ENCODE measurements around the gene FBL. TPM values are rescaled to one million over a fixed set of nuclear protein-coding genes. Genes with fewer than 3 reads are reported as not detected.
"Not testable (repeated sequence)": the region's sequence is repeated elsewhere in the genome, so short reads cannot be mapped to it uniquely, and the experiment has no call there.

The FBL gene
- total and polyA plus RNA-seq, 2 of the 13 experiments (the other 11 are each of a cell fraction or from before 2014, with no cell fraction given) = 153 to 468 TPM

DNA sequence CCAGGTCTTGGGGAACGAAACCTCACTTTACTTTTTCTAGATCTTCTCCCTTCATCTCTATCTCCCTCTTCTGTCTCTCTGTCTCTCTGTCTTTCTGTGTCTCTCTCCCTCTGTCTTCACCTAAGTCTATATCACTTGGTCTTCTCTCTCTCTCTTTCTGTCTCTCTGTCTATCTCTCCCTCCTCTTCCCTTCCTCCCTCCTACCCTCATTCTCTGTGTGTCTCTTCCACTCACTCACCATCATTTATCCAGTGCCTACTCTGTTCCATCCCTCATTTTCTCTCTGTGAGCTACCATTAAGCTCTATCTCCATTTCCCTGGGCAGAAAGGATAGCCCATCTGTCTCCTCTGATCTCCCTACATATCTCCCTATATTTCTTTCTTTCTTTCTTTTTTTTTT is 32.2 kb upstream of the FBL start (continued):
- no peak for TF ChIP-seq NAIF1 (CRISPR knock-in tag; IDR thresholded peaks at IDR 0.05; ENCODE audit: borderline replicate concordance)
- TF ChIP-seq SAP130 (CRISPR knock-in tag; IDR thresholded peaks at IDR 0.05; ENCODE audit: low read depth) = no peak
- TF ChIP-seq IKZF1 (IDR thresholded peaks at IDR 0.05) = 0 out of 2 replicates have a peak, but pooled peaks have one; percentile 63
- TF ChIP-seq ZNF557 (CRISPR knock-in tag; IDR thresholded peaks at IDR 0.05) = no peak
- TF ChIP-seq NCOR1 (IDR thresholded peaks at IDR 0.05; ENCODE audit: borderline replicate concordance, low read length) = no peak
- peak; percentile 81; the same call in 1 of the 2 replicates for TF ChIP-seq ATM (IDR thresholded peaks at IDR 0.05; ENCODE audit: borderline replicate concordance)
- no peak for TF ChIP-seq ONECUT2 (CRISPR knock-in tag; IDR thresholded peaks at IDR 0.05)
- TF ChIP-seq E2F2 (CRISPR knock-in tag; IDR thresholded peaks at IDR 0.05; ENCODE audit: borderline replicate concordance) = no peak
- TF ChIP-seq, protein P1, sequence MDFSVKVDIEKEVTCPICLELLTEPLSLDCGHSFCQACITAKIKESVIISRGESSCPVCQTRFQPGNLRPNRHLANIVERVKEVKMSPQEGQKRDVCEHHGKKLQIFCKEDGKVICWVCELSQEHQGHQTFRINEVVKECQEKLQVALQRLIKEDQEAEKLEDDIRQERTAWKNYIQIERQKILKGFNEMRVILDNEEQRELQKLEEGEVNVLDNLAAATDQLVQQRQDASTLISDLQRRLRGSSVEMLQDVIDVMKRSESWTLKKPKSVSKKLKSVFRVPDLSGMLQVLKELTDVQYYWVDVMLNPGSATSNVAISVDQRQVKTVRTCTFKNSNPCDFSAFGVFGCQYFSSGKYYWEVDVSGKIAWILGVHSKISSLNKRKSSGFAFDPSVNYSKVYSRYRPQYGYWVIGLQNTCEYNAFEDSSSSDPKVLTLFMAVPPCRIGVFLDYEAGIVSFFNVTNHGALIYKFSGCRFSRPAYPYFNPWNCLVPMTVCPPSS (IDR thresholded peaks at IDR 0.05) = 0 out of 2 replicates have a peak, but pooled peaks have one; percentile 70
- 0 out of 2 replicates have a peak, but pooled peaks have one; percentile 17 for TF ChIP-seq FOXA1 (IDR thresholded peaks at IDR 0.05)
- no peak for TF ChIP-seq FOXA1 (CRISPR knock-in tag; IDR thresholded peaks at IDR 0.05)
- no peak for TF ChIP-seq NFRKB (IDR thresholded peaks at IDR 0.05)
- TF ChIP-seq KDM4B (CRISPR knock-in tag; IDR thresholded peaks at IDR 0.05) = no peak
- no peak for TF ChIP-seq SMARCE1 (IDR thresholded peaks at IDR 0.05; ENCODE audit: borderline replicate concordance)
- TF ChIP-seq GFI1 (CRISPR knock-in tag; IDR thresholded peaks at IDR 0.05; ENCODE audit: borderline replicate concordance) = no peak

DNA sequence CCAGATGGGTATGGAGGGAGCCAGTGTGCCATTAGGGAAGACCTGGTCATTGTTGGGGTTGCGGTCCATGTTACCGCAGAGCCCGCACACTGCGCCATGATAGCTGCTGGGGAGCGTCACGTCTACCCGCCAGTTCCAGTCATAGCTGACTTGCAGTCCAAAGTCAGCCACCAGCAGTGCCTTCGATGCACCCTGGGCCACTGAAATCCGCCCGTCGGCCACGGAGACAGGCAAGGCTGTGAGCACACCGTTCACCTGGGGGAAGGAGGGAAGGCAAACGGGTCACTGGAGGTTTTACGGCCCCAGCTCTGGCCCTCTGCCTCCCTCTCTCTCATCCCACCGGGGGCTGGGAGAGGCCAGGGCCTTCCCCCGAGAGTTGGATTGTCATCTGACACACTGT is 31.8 kb upstream of the FBL start:
- CTCF ChIA-PET (ENCODE audit: low intra/inter-chr PET ratio, low total read pairs) = not testable (repeated sequence)

DNA sequence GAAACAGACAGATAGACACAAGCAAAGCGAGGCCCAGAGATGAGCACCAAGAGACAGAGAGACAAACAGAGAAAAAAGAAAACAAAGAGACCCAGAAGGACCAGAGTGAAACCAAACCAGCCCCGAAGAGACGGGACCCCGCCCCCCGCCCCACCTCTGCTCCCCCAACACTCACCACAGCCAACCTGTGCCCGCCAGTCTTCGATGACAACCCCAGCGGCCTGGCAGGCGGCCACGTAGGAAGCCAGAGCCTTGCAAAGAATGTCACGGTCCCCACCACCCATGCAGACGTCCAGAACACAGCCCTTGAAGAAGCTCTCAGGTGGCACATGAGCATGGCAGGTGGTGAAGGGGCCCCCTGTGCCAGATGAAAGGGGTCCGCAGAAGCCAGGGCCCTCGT is 31.3 kb upstream of the FBL start:
- H3K79me2 ChIP-seq (ENCODE audit: insufficient read depth, low read length); POLR2A ChIA-PET; H3K4me1 ChIP-seq (ENCODE audit: insufficient read depth, low read length); H3K9ac ChIP-seq (ENCODE audit: insufficient read depth, low read depth, low read length); DNase-seq (ENCODE audit: low spot score); BruUV-seq (replicated peaks); in situ Hi-C loops (cut with HindIII; ENCODE audit: extremely low pct_ligation_motif_present, low pct_unique_long_range_greater_than_20kb); H3K4me3 ChIP-seq (replicated peaks in 1 of 3; ENCODE audit: insufficient read depth in 1 of 3, low read depth in 2 of 3, low read length in 3 of 3); FAIRE-seq; H3K27ac ChIP-seq (ENCODE audit: extremely low read length, insufficient read depth, low read length); CTCF ChIA-PET (ENCODE audit: low intra/inter-chr PET ratio, low total read pairs); ATAC-seq; H3K4me2 ChIP-seq (ENCODE audit: low read depth, low read length); H2AFZ ChIP-seq (ENCODE audit: low read length); H3K27me3 ChIP-seq (ENCODE audit: control insufficient read depth in 1 of 2, insufficient read depth in 2 of 2, low read length in 2 of 2); intact Hi-C loops (cut with micrococcal nuclease; ENCODE audit: unreplicated experiment); H3K36me3 ChIP-seq (replicated peaks in 1 of 2; ENCODE audit: control insufficient read depth in 1 of 2, insufficient read depth in 2 of 2, low read length in 2 of 2); H4K20me1 ChIP-seq (ENCODE audit: insufficient read depth, low read length); H3K9me3 ChIP-seq (ENCODE audit: low read length): not testable (repeated sequence)
- WGBS (ENCODE audit: low lambda C conversion rate) = 86% methylated on average over 5 of the region's 14 CpGs

More for the DNA sequence above, 31.8 kb upstream of the FBL start:
- H3K4me2 ChIP-seq (ENCODE audit: low read depth, low read length); intact Hi-C loops (cut with micrococcal nuclease; ENCODE audit: unreplicated experiment); BruUV-seq (replicated peaks); H2AFZ ChIP-seq (ENCODE audit: low read length); H3K9ac ChIP-seq (ENCODE audit: insufficient read depth, low read depth, low read length); H3K9me3 ChIP-seq (ENCODE audit: low read length); in situ Hi-C loops (cut with HindIII; ENCODE audit: extremely low pct_ligation_motif_present, low pct_unique_long_range_greater_than_20kb); DNase-seq (ENCODE audit: low spot score); H3K27ac ChIP-seq (ENCODE audit: extremely low read length, insufficient read depth, low read length); H3K4me3 ChIP-seq (replicated peaks in 1 of 3; ENCODE audit: insufficient read depth in 1 of 3, low read depth in 2 of 3, low read length in 3 of 3); H4K20me1 ChIP-seq (ENCODE audit: insufficient read depth, low read length); H3K27me3 ChIP-seq (ENCODE audit: control insufficient read depth in 1 of 2, insufficient read depth in 2 of 2, low read length in 2 of 2); ATAC-seq; H3K79me2 ChIP-seq (ENCODE audit: insufficient read depth, low read length); POLR2A ChIA-PET; H3K36me3 ChIP-seq (replicated peaks in 1 of 2; ENCODE audit: control insufficient read depth in 1 of 2, insufficient read depth in 2 of 2, low read length in 2 of 2); FAIRE-seq: not testable (repeated sequence)
- 96% methylated on average over 16 of the region's 17 CpGs for WGBS (ENCODE audit: low lambda C conversion rate)
- peaks cover 14% of the 10 kb centered on the region for H3K4me1 ChIP-seq (ENCODE audit: insufficient read depth, low read length)
